HEK293 (cell line): Measurements from ENCODE around the gene ANKZF1.

Experiments used
- CTCF ChIP-seq: fragments of 450-650 bp; formaldehyde crosslinking; IDR thresholded peaks from 2 replicates; pipeline ENCODE4 v1.5.1; 2016; ENCODE audit warnings: missing biosample characterization, missing genetic modification characterization
- GLIS1 ChIP-seq: fragments of 450-650 bp; formaldehyde crosslinking; IDR thresholded peaks from 2 replicates; pipeline ENCODE4 v1.5.1; 2016; ENCODE audit warnings: missing biosample characterization, missing genetic modification characterization
- MYNN ChIP-seq: fragments of 450-650 bp; formaldehyde crosslinking; IDR thresholded peaks from 2 replicates; pipeline ENCODE4 v1.5.1; 2016; ENCODE audit warnings: missing biosample characterization, missing genetic modification characterization, borderline replicate concordance
- YY1 ChIP-seq: fragments of 450-650 bp; formaldehyde crosslinking; IDR thresholded peaks from 2 replicates; pipeline ENCODE4 v1.5.1; 2018; ENCODE audit warnings: missing biosample characterization, missing genetic modification characterization
- ZBTB26 ChIP-seq: fragments of 450-650 bp; formaldehyde crosslinking; optimal IDR thresholded peaks from 2 replicates; pipeline ENCODE3; 2016; ENCODE audit warnings: missing biosample characterization, mild to moderate bottlenecking, missing genetic modification characterization
- ZFP37 ChIP-seq: fragments of 450-650 bp; formaldehyde crosslinking; IDR thresholded peaks from 2 replicates; pipeline ENCODE4 v1.5.1; 2016; ENCODE audit warnings: missing biosample characterization, missing genetic modification characterization
- ZNF292 ChIP-seq: fragments of 450-650 bp; formaldehyde crosslinking; IDR thresholded peaks from 2 replicates; pipeline ENCODE4 v1.5.1; 2016; ENCODE audit warnings: low read depth, missing biosample characterization, missing genetic modification characterization, borderline replicate concordance
- ZNF501 ChIP-seq: fragments of 450-650 bp; formaldehyde crosslinking; IDR thresholded peaks from 2 replicates; pipeline ENCODE4 v1.5.1; 2016; ENCODE audit warnings: missing biosample characterization, missing genetic modification characterization
- TF ChIP-seq, protein P1 (sequence below): fragments of 450-650 bp; formaldehyde crosslinking; IDR thresholded peaks from 2 replicates; pipeline ENCODE4 v1.5.1; 2016; ENCODE audit warnings: missing biosample characterization, missing genetic modification characterization
- TF ChIP-seq, protein P2 (sequence below): fragments of 450-650 bp; formaldehyde crosslinking; IDR thresholded peaks from 2 replicates; pipeline ENCODE4 v1.5.1; 2016; ENCODE audit warnings: missing biosample characterization, missing genetic modification characterization
- TF ChIP-seq, protein P3 (sequence below): fragments of 450-650 bp; IDR thresholded peaks from 2 replicates; pipeline ENCODE4 v1.5.1; 2018; ENCODE audit warnings: missing biosample characterization, mild to moderate bottlenecking, missing genetic modification characterization
- TF ChIP-seq, protein P4 (sequence below): fragments of 450-650 bp; formaldehyde crosslinking; IDR thresholded peaks from 2 replicates; pipeline ENCODE4 v1.5.1; 2016; ENCODE audit warnings: missing biosample characterization, missing genetic modification characterization

GRCh38 chr2:219247678-219248642, 18.4 kb downstream of the ANKZF1 start:
- no peak for TF ChIP-seq CTCF (tag by site-specific recombination)
- TF ChIP-seq MYNN (tag by site-specific recombination), result no peak
- TF ChIP-seq, protein P1, sequence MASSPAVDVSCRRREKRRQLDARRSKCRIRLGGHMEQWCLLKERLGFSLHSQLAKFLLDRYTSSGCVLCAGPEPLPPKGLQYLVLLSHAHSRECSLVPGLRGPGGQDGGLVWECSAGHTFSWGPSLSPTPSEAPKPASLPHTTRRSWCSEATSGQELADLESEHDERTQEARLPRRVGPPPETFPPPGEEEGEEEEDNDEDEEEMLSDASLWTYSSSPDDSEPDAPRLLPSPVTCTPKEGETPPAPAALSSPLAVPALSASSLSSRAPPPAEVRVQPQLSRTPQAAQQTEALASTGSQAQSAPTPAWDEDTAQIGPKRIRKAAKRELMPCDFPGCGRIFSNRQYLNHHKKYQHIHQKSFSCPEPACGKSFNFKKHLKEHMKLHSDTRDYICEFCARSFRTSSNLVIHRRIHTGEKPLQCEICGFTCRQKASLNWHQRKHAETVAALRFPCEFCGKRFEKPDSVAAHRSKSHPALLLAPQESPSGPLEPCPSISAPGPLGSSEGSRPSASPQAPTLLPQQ (tag by site-specific recombination), result no peak
- TF ChIP-seq ZBTB26 (tag by site-specific recombination), result no peak
- TF ChIP-seq YY1, result no peak
- no peak for TF ChIP-seq ZNF292 (tag by site-specific recombination)
- TF ChIP-seq, protein P2, sequence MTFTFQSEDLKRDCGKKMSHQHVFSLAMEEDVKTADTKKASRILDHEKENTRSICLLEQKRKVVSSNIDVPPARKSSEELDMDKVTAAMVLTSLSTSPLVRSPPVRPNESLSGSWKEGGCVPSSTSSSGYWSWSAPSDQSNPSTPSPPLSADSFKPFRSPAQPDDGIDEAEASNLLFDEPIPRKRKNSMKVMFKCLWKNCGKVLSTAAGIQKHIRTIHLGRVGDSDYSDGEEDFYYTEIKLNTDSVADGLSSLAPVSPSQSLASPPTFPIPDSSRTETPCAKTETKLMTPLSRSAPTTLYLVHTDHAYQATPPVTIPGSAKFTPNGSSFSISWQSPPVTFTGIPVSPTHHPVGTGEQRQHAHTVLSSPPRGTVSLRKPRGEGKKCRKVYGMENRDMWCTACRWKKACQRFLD (tag by site-specific recombination), result no peak
- TF ChIP-seq, protein P3, sequence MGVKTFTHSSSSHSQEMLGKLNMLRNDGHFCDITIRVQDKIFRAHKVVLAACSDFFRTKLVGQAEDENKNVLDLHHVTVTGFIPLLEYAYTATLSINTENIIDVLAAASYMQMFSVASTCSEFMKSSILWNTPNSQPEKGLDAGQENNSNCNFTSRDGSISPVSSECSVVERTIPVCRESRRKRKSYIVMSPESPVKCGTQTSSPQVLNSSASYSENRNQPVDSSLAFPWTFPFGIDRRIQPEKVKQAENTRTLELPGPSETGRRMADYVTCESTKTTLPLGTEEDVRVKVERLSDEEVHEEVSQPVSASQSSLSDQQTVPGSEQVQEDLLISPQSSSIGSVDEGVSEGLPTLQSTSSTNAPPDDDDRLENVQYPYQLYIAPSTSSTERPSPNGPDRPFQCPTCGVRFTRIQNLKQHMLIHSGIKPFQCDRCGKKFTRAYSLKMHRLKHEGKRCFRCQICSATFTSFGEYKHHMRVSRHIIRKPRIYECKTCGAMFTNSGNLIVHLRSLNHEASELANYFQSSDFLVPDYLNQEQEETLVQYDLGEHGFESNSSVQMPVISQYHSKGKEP, result no peak
- TF ChIP-seq GLIS1, result no peak
- TF ChIP-seq ZFP37 (tag by site-specific recombination), result no peak
- TF ChIP-seq ZNF501, result no peak
- TF ChIP-seq, protein P4, sequence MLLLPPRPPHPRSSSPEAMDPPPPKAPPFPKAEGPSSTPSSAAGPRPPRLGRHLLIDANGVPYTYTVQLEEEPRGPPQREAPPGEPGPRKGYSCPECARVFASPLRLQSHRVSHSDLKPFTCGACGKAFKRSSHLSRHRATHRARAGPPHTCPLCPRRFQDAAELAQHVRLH (tag by site-specific recombination), result no peak
